H1 (cell line): Measurements from ENCODE around the gene IL12RB2. TPM values are rescaled to one million over a fixed set of nuclear protein-coding genes. Genes with fewer than 3 reads are reported as not detected.
A peak's percentile ranks its signal among the peaks of the same experiment; 100 is the strongest.

ENCODE experiments used
- CTCF ChIA-PET: fragments of 300-600 bp; sonication (Branson Sonifier 250); formaldehyde crosslinking; loops from one replicate; lab custom pipeline; 2021; ENCODE audit not compliant: partially characterized antibody; lab: Charles Lee
- POLR2A ChIA-PET: fragments of 300-600 bp; sonication (Branson Sonifier 250); formaldehyde crosslinking; loops from one replicate; lab custom pipeline; 2021; ENCODE audit warnings: inconsistent platforms; ENCODE audit not compliant: partially characterized antibody; lab: Charles Lee
- DNase-seq, 2 experiments: peaks; one replicate each; pipeline versions ENCODE4 v3.0.0 to v3.0.0-alpha.2; 2010 to 2022; ENCODE audit warnings: low spot score in 2 of 2, low read depth in 1 of 2, mixed read lengths in 1 of 2
- FAIRE-seq: peaks from 2 replicates; lab custom pipeline; 2011; peaks lifted over from hg19 to GRCh38; lab: Jason Lieb, UNC
- H2AFZ ChIP-seq: 2 replicates; pipeline ENCODE4 v1.8.1; 2012; ENCODE audit warnings: low read length, inconsistent platforms
- H2AK5ac ChIP-seq: 2 replicates; pipeline ENCODE4 v1.6.1; 2013; ENCODE audit warnings: low read depth, low read length
- H2BK120ac ChIP-seq: replicated peaks from 2 replicates; pipeline ENCODE3; 2013; ENCODE audit warnings: low read depth, low read length, inconsistent platforms
- H2BK12ac ChIP-seq: 2 replicates; pipeline ENCODE4 v1.6.1; 2013; ENCODE audit warnings: low read depth, low read length
- H2BK15ac ChIP-seq: 2 replicates; pipeline ENCODE4 v1.6.1; 2013; ENCODE audit warnings: low read length
- H2BK20ac ChIP-seq: 2 replicates; pipeline ENCODE4 v1.6.1; 2013; ENCODE audit warnings: low read length
- H2BK5ac ChIP-seq: 2 replicates; pipeline ENCODE4 v1.6.1; 2013; ENCODE audit warnings: low read depth, low read length
- H3K14ac ChIP-seq: 2 replicates; pipeline ENCODE4 v1.6.1; 2013; ENCODE audit warnings: inconsistent platforms; ENCODE audit not compliant: insufficient read length
- H3K18ac ChIP-seq: 2 replicates; pipeline ENCODE4 v1.6.1; 2013; ENCODE audit warnings: low read length; ENCODE audit errors: extremely low read depth
- H3K23ac ChIP-seq: 2 replicates; pipeline ENCODE4 v1.6.1; 2013; ENCODE audit warnings: inconsistent platforms; ENCODE audit not compliant: insufficient read length
- H3K23me2 ChIP-seq: 2 replicates; pipeline ENCODE4 v1.6.1; 2013; ENCODE audit warnings: low read depth, low read length
- H3K27ac ChIP-seq: 2 replicates; pipeline ENCODE4 v1.6.1; 2011; ENCODE audit warnings: low read depth, low read length, inconsistent platforms
- H3K27me3 ChIP-seq, 4 experiments: replicated peaks in 1 of 4; 1 replicate in 1 of 4; 2 replicates in 3 of 4; pipeline versions ENCODE4 v1.6.1 to v1.8.1; 2011 to 2013; ENCODE audit warnings: low read length in 3 of 4, mild to moderate bottlenecking in 3 of 4, inconsistent platforms in 2 of 4, mixed read lengths in 2 of 4, moderate library complexity in 1 of 4; ENCODE audit not compliant: control insufficient read depth in 3 of 4, insufficient read depth in 3 of 4; ENCODE audit errors: extremely low read depth in 1 of 4
- H3K36me3 ChIP-seq, 4 experiments: 2 replicates each; pipeline versions ENCODE4 v1.6.1 to v1.8.1; 2011 to 2013; ENCODE audit warnings: mild to moderate bottlenecking in 4 of 4, low read length in 3 of 4, moderate library complexity in 2 of 4, control low read depth in 1 of 4, inconsistent platforms in 1 of 4; ENCODE audit not compliant: insufficient read depth in 4 of 4, control insufficient read depth in 2 of 4
- H3K4ac ChIP-seq: replicated peaks from 2 replicates; pipeline ENCODE3; 2013; ENCODE audit warnings: low read length, low read depth, mixed read lengths, inconsistent platforms; ENCODE audit not compliant: insufficient read length
- H3K4me1 ChIP-seq, 4 experiments: replicated peaks in 1 of 4; 1 replicate in 1 of 4; 2 replicates in 3 of 4; pipeline versions ENCODE4 v1.6.1 to v1.8.1; 2011 to 2013; ENCODE audit warnings: low read length in 3 of 4, inconsistent platforms in 2 of 4, mixed read lengths in 1 of 4; ENCODE audit not compliant: insufficient read depth in 4 of 4, control insufficient read depth in 3 of 4
- H3K4me2 ChIP-seq, 2 experiments: 2 replicates each; pipeline versions ENCODE4 v1.6.1 to v1.8.1; 2011 to 2013; ENCODE audit warnings: low read depth in 2 of 2, low read length in 2 of 2, control low read depth in 1 of 2, inconsistent platforms in 1 of 2, mild to moderate bottlenecking in 1 of 2; ENCODE audit not compliant: insufficient read depth in 1 of 2
- H3K4me3 ChIP-seq, 4 experiments: fragments of 200-600, 300-600 bp in 1 of 4; sonication (generic), shearing (Covaris generic), sonication (Bioruptor Twin) in 1 of 4; 2 replicates each; pipeline versions ENCODE4 v1.5.1 to v1.8.1; 2011 to 2016; ENCODE audit warnings: low read length in 4 of 4, low read depth in 3 of 4, control low read depth in 2 of 4, inconsistent platforms in 2 of 4, mild to moderate bottlenecking in 2 of 4, mixed read lengths in 1 of 4, moderate library complexity in 1 of 4; ENCODE audit not compliant: insufficient read depth in 2 of 4; ENCODE audit errors: extremely low read depth in 1 of 4
- H3K56ac ChIP-seq: replicated peaks from 2 replicates; pipeline ENCODE3; 2013; ENCODE audit warnings: low read depth, mild to moderate bottlenecking, mixed read lengths, low read length, inconsistent platforms; ENCODE audit not compliant: insufficient read length
- H3K79me1 ChIP-seq: 2 replicates; pipeline ENCODE4 v1.6.1; 2013; ENCODE audit warnings: low read depth, low read length, control low read depth
- H3K79me2 ChIP-seq, 2 experiments: 2 replicates each; pipeline versions ENCODE4 v1.6.1 to v1.8.1; 2012 to 2013; ENCODE audit warnings: low read length in 2 of 2, mild to moderate bottlenecking in 2 of 2, inconsistent platforms in 1 of 2; ENCODE audit not compliant: insufficient read depth in 2 of 2, control insufficient read depth in 1 of 2
- H3K9ac ChIP-seq, 4 experiments: replicated peaks in 1 of 4; 1 replicate in 1 of 4; 2 replicates in 3 of 4; pipeline versions ENCODE4 v1.6.1 to v1.8.1; 2011 to 2013; ENCODE audit warnings: low read depth in 3 of 4, low read length in 3 of 4, control low read depth in 2 of 4, mild to moderate bottlenecking in 2 of 4, moderate library complexity in 2 of 4, inconsistent platforms in 1 of 4; ENCODE audit errors: extremely low read depth in 1 of 4
- H3K9me3 ChIP-seq, 2 experiments: 2 replicates each; pipeline versions ENCODE4 v1.6.1 to v1.8.1; 2012 to 2013; ENCODE audit warnings: mild to moderate bottlenecking in 2 of 2, moderate library complexity in 2 of 2, control low read depth in 1 of 2, inconsistent platforms in 1 of 2, low read depth in 1 of 2, low read length in 1 of 2, mixed read lengths in 1 of 2; ENCODE audit not compliant: insufficient read depth in 2 of 2
- H4K20me1 ChIP-seq, 2 experiments: replicated peaks in 1 of 2; 2 replicates each; pipeline versions ENCODE3 to v1.8.1; 2011 to 2013; ENCODE audit warnings: inconsistent platforms in 2 of 2, low read length in 2 of 2, mild to moderate bottlenecking in 1 of 2; ENCODE audit not compliant: insufficient read depth in 2 of 2, control insufficient read depth in 1 of 2
- H4K5ac ChIP-seq: 2 replicates; pipeline ENCODE4 v1.6.1; 2013; ENCODE audit warnings: low read length, low read depth, mixed read lengths, inconsistent platforms; ENCODE audit not compliant: insufficient read length
- H4K8ac ChIP-seq: 2 replicates; pipeline ENCODE4 v1.8.0; 2013; ENCODE audit warnings: mild to moderate bottlenecking, moderate library complexity, low read length, inconsistent platforms; ENCODE audit not compliant: insufficient read depth; ENCODE audit errors: extremely low read depth
- H4K91ac ChIP-seq: replicated peaks from 2 replicates; pipeline ENCODE3; 2013; ENCODE audit warnings: low read length, mixed read lengths, inconsistent platforms; ENCODE audit not compliant: insufficient read length
- ATF2 ChIP-seq: IDR thresholded peaks from 2 replicates; pipeline ENCODE4 v1.6.1; 2012; ENCODE audit warnings: low read length, inconsistent platforms
- CBX5 ChIP-seq: fragments of 300-800, 300-1000 bp; sonication (generic); IDR thresholded peaks from 2 replicates; pipeline ENCODE4 v1.7.1; 2016; ENCODE audit warnings: antibody characterized with exemption, low read length, low read depth
- CHD2 ChIP-seq: IDR thresholded peaks from 2 replicates; pipeline ENCODE4 v1.6.1; 2012; ENCODE audit warnings: low read length, improper control_type of control experiment
- EGR1 ChIP-seq: IDR thresholded peaks from 2 replicates; pipeline ENCODE4 v1.6.1; 2011; ENCODE audit warnings: low read depth, low read length, borderline replicate concordance
- GABPA ChIP-seq: IDR thresholded peaks from 2 replicates; pipeline ENCODE4 v1.6.1; 2011; ENCODE audit warnings: mild to moderate bottlenecking, low read length, moderate library complexity, borderline replicate concordance; ENCODE audit not compliant: insufficient read depth
- KDM4A ChIP-seq: IDR thresholded peaks from one replicate; pipeline ENCODE4 v1.7.1; 2012; ENCODE audit warnings: low read depth, mild to moderate bottlenecking, moderate library complexity, low read length, inconsistent platforms; ENCODE audit not compliant: severe bottlenecking
- SP1 ChIP-seq: IDR thresholded peaks from 2 replicates; pipeline ENCODE4 v1.6.1; 2011; ENCODE audit warnings: low read depth, low read length
- TBP ChIP-seq: IDR thresholded peaks from 2 replicates; pipeline ENCODE4 v1.6.1; 2011; ENCODE audit warnings: low read depth, low read length, improper control_type of control experiment
- WGBS, 2 experiments: shearing (Covaris generic) in 1 of 2; methylation state at CpG; one replicate each; pipeline versions ENCODE4 v1.1.6 to v1.1.7; 2013 to 2015; ENCODE audit warnings: low lambda C conversion rate in 2 of 2, mixed read lengths in 2 of 2, inconsistent platforms in 1 of 2, low coverage in 1 of 2, missing lambda C conversion rate in 1 of 2; ENCODE audit not compliant: insufficient replicate concordance in 2 of 2, insufficient coverage in 1 of 2, insufficient read length in 1 of 2; ENCODE audit errors: extremely low coverage in 1 of 2, missing lambda C conversion rate in 1 of 2; 5-methylcytosine and 5-hydroxymethylcytosine counted together
- polyA plus RNA-seq, 7 experiments: library from polyadenylated mRNA; depleted of rRNA in 3 of 7; stranded (reverse) in 5 of 7; unstranded in 2 of 7; fragments of >200 nt in 5 of 7; fragments of 200-250 nt in 2 of 7; gene quantifications; 1 replicate in 5 of 7; 2 replicates in 1 of 7; 4 replicates in 1 of 7; pipeline versions ENCODE4 v1.2.1 to v1.2.3, GENCODE V29; 2011 to 2013; ENCODE audit warnings: missing spikeins in 2 of 7, mixed read lengths in 2 of 7
- total RNA-seq: library from RNA; stranded (reverse); fragmentation: NEBNext Ultra II Directional; extraction: Animal tissue kit (Norgen Biotek cat#: 25700); gene quantifications from 2 replicates; pipeline ENCODE4 v1.2.1, GENCODE V29; 2021

Gene IL12RB2
- total and polyA plus RNA-seq, 2 of the 8 experiments (the other 6 are each of a cell fraction or from before 2014, with no cell fraction given): 1.4 TPM

GRCh38 chr1:67429528-67430357 lies 122.1 kb downstream of the IL12RB2 start:
- no peak overlapping the region for H2BK15ac ChIP-seq
- peak overlapping the region; percentile 69 to 91 for H3K4me2 ChIP-seq
- H3K4ac ChIP-seq: peak overlapping the region; percentile 96
- H3K9me3 ChIP-seq: no peaks in the 10 kb centered on the region
- peaks cover 0 to 12% (median 2%) of the 10 kb centered on the region in 4 experiments; a peak in 3 of 7 replicates for H3K4me1 ChIP-seq
- peak overlapping the region; percentile 76 for H3K18ac ChIP-seq
- ChIA-PET POLR2A (interaction anchor here (0.6 to 7.8 kb wide), 35 partner anchors 11 to 1836 kb away, joined by 3 to 153 read pairs (median 5); partner anchors contain the start of genes DNAI4, GADD45A and MIER1), CTCF (interaction anchor here (0.6 to 6.7 kb wide), 12 partner anchors 13 to 316 kb away, joined by 3 to 40 read pairs (median 4); no protein-coding TSS in a partner anchor)
- H3K27ac ChIP-seq: peak overlapping the region; percentile 87
- H2AK5ac ChIP-seq: 0 out of 2 replicates have a peak overlapping the region, but pooled peaks have one; percentile 47
- no peaks in the 10 kb centered on the region for H3K27me3 ChIP-seq
- peaks cover 4 to 34% (median 12%) of the 10 kb centered on the region in 4 experiments; a peak in 7 of 8 replicates for H3K36me3 ChIP-seq
- no peak overlapping the region for H2BK20ac ChIP-seq
- DNase-seq (no peak), FAIRE-seq (no peak)
- H3K23ac ChIP-seq: no peak overlapping the region
- peaks cover 7% of the 10 kb centered on the region for H3K23me2 ChIP-seq
- H3K4me3 ChIP-seq: peak overlapping the region; percentile 95 to 100 (median 98)
- H4K91ac ChIP-seq: peak overlapping the region; percentile 85
- H4K8ac ChIP-seq: peak overlapping the region; percentile 97
- peaks cover 26 to 43% of the 10 kb centered on the region in 2 experiments for H4K20me1 ChIP-seq
- peak overlapping the region; percentile 94 to 99 (median 98) for H3K9ac ChIP-seq
- peak overlapping the region; percentile 97 for H3K14ac ChIP-seq
- peaks cover 44 to 64% of the 10 kb centered on the region in 2 experiments for H3K79me2 ChIP-seq
- H2BK5ac ChIP-seq: peak overlapping the region; percentile 69
- H3K79me1 ChIP-seq: no peaks in the 10 kb centered on the region
- H2BK12ac ChIP-seq: no peak overlapping the region
- peak overlapping the region; percentile 73 for H3K56ac ChIP-seq
- no peak overlapping the region for H2BK120ac ChIP-seq
- peak overlapping the region; percentile 87 for H4K5ac ChIP-seq
- H2AFZ ChIP-seq: no peak overlapping the region
- WGBS, 2 experiments: 1% methylated on average over 51 of the region's 69 CpGs; no CpG with 5 or more reads in 1 of the 2 experiments
- TF ChIP-seq GABPA (no peak), SP1 (no peak), EGR1 (no peak), KDM4A (peak; percentile 1), CBX5 (no peak), TBP (no peak), CHD2 (no peak), ATF2 (no peak)
